GM12878 (cell line): Measurements from ENCODE around the gene MAVS. TPM values are rescaled to one million over a fixed set of nuclear protein-coding genes. Genes with fewer than 3 reads are reported as not detected.

Source experiments
- ATAC-seq: fragments of 200-7000 bp; cut with Tn5 transposase; 3 replicates; pipeline ENCODE4 v1.9.1; 2020; ENCODE audit warnings: mild to moderate bottlenecking, moderate library complexity
- Bru-seq: library from RNA; stranded (reverse); fragments of 400-500 nt; gene quantifications from one replicate; lab custom pipeline; 2021; lab: Mats Ljungman, UMichigan
- BruChase-seq, 2 experiments: library from RNA; stranded (reverse); fragments of 400-500 nt; gene quantifications; one replicate each; lab custom pipeline; 2021; lab: Mats Ljungman, UMichigan
- BruUV-seq: library from RNA; stranded (reverse); fragments of 400-500 nt; replicated peaks from 2 replicates; lab custom pipeline; 2021; lab: Mats Ljungman, UMichigan
- CTCF ChIA-PET: fragments of 300-600 bp; sonication (Branson Sonifier 250); formaldehyde crosslinking; extraction: SDS; loops from one replicate; lab custom pipeline; 2021; ENCODE audit warnings: inconsistent platforms; lab: Yijun Ruan, JAX
- POLR2A ChIA-PET: fragments of 350-600 bp; formaldehyde crosslinking; extraction: SDS; loops from one replicate; lab custom pipeline; 2021; ENCODE audit warnings: inconsistent platforms; lab: Charles Lee
- RAD21 ChIA-PET: fragments of 300-600 bp; sonication (Branson Sonifier 250); formaldehyde crosslinking; loops from one replicate; lab custom pipeline; 2023; ENCODE audit warnings: antibody characterized with exemption; ENCODE audit not compliant: unreplicated experiment; lab: Charles Lee
- SMC1A ChIA-PET: fragments of 300-600 bp; sonication (Branson Sonifier 250); formaldehyde crosslinking; loops from one replicate; lab custom pipeline; 2023; ENCODE audit not compliant: unreplicated experiment, uncharacterized antibody; lab: Charles Lee
- DNase-seq: peaks from one replicate; pipeline ENCODE4 v3.0.0-alpha.2; 2011; ENCODE audit warnings: low read depth, low spot score
- FAIRE-seq: peaks from 3 replicates; lab custom pipeline; 2011; peaks lifted over from hg19 to GRCh38; lab: Jason Lieb, UNC
- H2AFZ ChIP-seq: 2 replicates; pipeline ENCODE4 v1.6.0; 2011; ENCODE audit warnings: low read depth, low read length, control low read depth; ENCODE audit not compliant: control insufficient read depth
- H3K27ac ChIP-seq: 2 replicates; pipeline ENCODE4 v1.5.1; 2011; ENCODE audit warnings: control low read depth; ENCODE audit not compliant: control insufficient read depth, insufficient read depth
- H3K27me3 ChIP-seq, 2 experiments: replicated peaks in 1 of 2; 2 replicates each; pipeline versions ENCODE4 v1.6.0 to v1.6.1; 2011; ENCODE audit warnings: low read length in 1 of 2; ENCODE audit not compliant: control insufficient read depth in 2 of 2, insufficient read depth in 2 of 2
- H3K36me3 ChIP-seq, 2 experiments: 2 replicates each; pipeline ENCODE4 v1.5.1; 2011; ENCODE audit warnings: low read length in 1 of 2; ENCODE audit not compliant: control insufficient read depth in 2 of 2, insufficient read depth in 2 of 2
- H3K4me1 ChIP-seq: 2 replicates; pipeline ENCODE4 v1.6.1; 2011; ENCODE audit warnings: mild to moderate bottlenecking, low read length, moderate library complexity, mixed read lengths; ENCODE audit not compliant: control insufficient read depth, insufficient read depth
- H3K4me2 ChIP-seq: 2 replicates; pipeline ENCODE4 v1.6.0; 2011; ENCODE audit warnings: control low read depth; ENCODE audit not compliant: control insufficient read depth, insufficient read depth
- H3K4me3 ChIP-seq: fragments of 200-600 bp; sonication (generic); 2 replicates; pipeline ENCODE4 v1.5.1; 2016
- H3K79me2 ChIP-seq: 2 replicates; pipeline ENCODE4 v1.6.0; 2011; ENCODE audit warnings: low read length; ENCODE audit not compliant: control insufficient read depth, insufficient read depth
- H3K9ac ChIP-seq: 2 replicates; pipeline ENCODE4 v1.8.0; 2011; ENCODE audit warnings: low read length, control low read depth, mixed read lengths; ENCODE audit not compliant: control insufficient read depth, insufficient read depth
- H3K9me3 ChIP-seq: replicated peaks from 3 replicates; pipeline ENCODE4 v1.5.1; 2011; ENCODE audit warnings: mild to moderate bottlenecking, low read length; ENCODE audit not compliant: control insufficient read depth, insufficient read depth
- H4K20me1 ChIP-seq: 2 replicates; pipeline ENCODE4 v1.6.0; 2011; ENCODE audit not compliant: control insufficient read depth, insufficient read depth
- BHLHE40 ChIP-seq, 2 experiments: fragments of 450-650 bp in 1 of 2; IDR thresholded peaks; 2 replicates each; pipeline ENCODE4 v1.6.1; 2011 to 2017; ENCODE audit warnings: low read depth in 2 of 2, borderline replicate concordance in 1 of 2, improper control_type of control experiment in 1 of 2, low read length in 1 of 2, mild to moderate bottlenecking in 1 of 2
- EED ChIP-seq: sonication (generic); IDR thresholded peaks from 2 replicates; pipeline ENCODE4 v1.6.1; 2016; ENCODE audit warnings: antibody characterized with exemption, low read depth
- ETV6 ChIP-seq, 2 experiments: fragments of 450-650 bp in 1 of 2; IDR thresholded peaks in 1 of 2; conservative IDR thresholded peaks in 1 of 2; 2 replicates each; pipeline ENCODE4 v1.6.1; 2014; ENCODE audit warnings: antibody characterized with exemption in 1 of 2, borderline replicate concordance in 1 of 2, low read depth in 1 of 2, mild to moderate bottlenecking in 1 of 2, moderate library complexity in 1 of 2
- GATAD2B ChIP-seq: fragments of 450-650 bp; conservative IDR thresholded peaks from 2 replicates; pipeline ENCODE4 v1.6.1; 2017; ENCODE audit warnings: low read depth, mild to moderate bottlenecking, moderate library complexity
- HDAC2 ChIP-seq: fragments of 200-600 bp; sonication (generic); IDR thresholded peaks from 2 replicates; pipeline ENCODE4 v1.6.1; 2017
- NFYB ChIP-seq: IDR thresholded peaks from 2 replicates; pipeline ENCODE4 v1.6.1; 2011; ENCODE audit warnings: low read depth, mild to moderate bottlenecking, low read length, improper control_type of control experiment, moderate library complexity; ENCODE audit not compliant: insufficient read depth
- NR2F1 ChIP-seq: fragments of 450-650 bp; conservative IDR thresholded peaks from 2 replicates; pipeline ENCODE4 v1.6.1; 2017; ENCODE audit warnings: mild to moderate bottlenecking
- POLR2A ChIP-seq: IDR thresholded peaks from 2 replicates; pipeline ENCODE4 v1.6.1; 2011; ENCODE audit warnings: low read depth, mild to moderate bottlenecking, low read length
- POLR2AphosphoS5 ChIP-seq: IDR thresholded peaks from 2 replicates; pipeline ENCODE4 v1.6.1; 2011; ENCODE audit warnings: mild to moderate bottlenecking, low read length, inconsistent platforms
- RFX5 ChIP-seq: IDR thresholded peaks from 2 replicates; pipeline ENCODE4 v1.6.1; 2011; ENCODE audit warnings: low read depth, low read length, improper control_type of control experiment
- SIN3A ChIP-seq: IDR thresholded peaks from 2 replicates; pipeline ENCODE4 v1.6.1; 2012; ENCODE audit warnings: low read depth, low read length, improper control_type of control experiment
- SMAD1 ChIP-seq: fragments of 450-650 bp; IDR thresholded peaks from 2 replicates; pipeline ENCODE4 v1.6.1; 2018; ENCODE audit warnings: mild to moderate bottlenecking, low read depth; ENCODE audit not compliant: partially characterized antibody
- TAF1 ChIP-seq: IDR thresholded peaks from 2 replicates; pipeline ENCODE4 v1.6.1; 2011; ENCODE audit warnings: mild to moderate bottlenecking, low read depth, low read length, borderline replicate concordance
- USF1 ChIP-seq: IDR thresholded peaks from 2 replicates; pipeline ENCODE4 v1.6.1; 2011; ENCODE audit warnings: borderline replicate concordance, low read depth, mild to moderate bottlenecking, moderate library complexity, mixed read lengths, low read length; ENCODE audit not compliant: insufficient read depth; ENCODE audit errors: extremely low read length
- YY1 ChIP-seq: IDR thresholded peaks from 2 replicates; pipeline ENCODE4 v1.6.1; 2011; ENCODE audit warnings: low read depth, mild to moderate bottlenecking, low read length
- WGBS: methylation state at CpG from one replicate; pipeline ENCODE4 v1.1.6; 2016; ENCODE audit warnings: low lambda C conversion rate; ENCODE audit not compliant: insufficient replicate concordance, insufficient coverage; ENCODE audit errors: missing lambda C conversion rate; 5-methylcytosine and 5-hydroxymethylcytosine counted together
- in situ Hi-C: fragments of 300-500 bp; cut with MboI; formaldehyde crosslinking; loops from 9 replicates; pipeline ENCODE4 v1.14.3; 2018; ENCODE audit warnings: mixed read lengths
- intact Hi-C: fragments of 100-400 bp; cut with micrococcal nuclease; formaldehyde crosslinking; loops from one replicate; pipeline ENCODE4 v1.14.2; 2022; ENCODE audit not compliant: unreplicated experiment
- long read RNA-seq, 2 experiments: library from polyadenylated mRNA; unstranded; transcript quantifications; one replicate each; pipeline ENCODE4 v2.0.0, GENCODE V29; 2019 to 2020
- polyA minus RNA-seq, 3 experiments: library from RNA; depleted of rRNA, polyadenylated mRNA; stranded (reverse); fragments of >200 nt; gene quantifications; 2 replicates each; pipeline ENCODE4 v1.2.3, GENCODE V29; 2011
- polyA plus RNA-seq, 11 experiments: library from polyadenylated mRNA; depleted of rRNA in 4 of 11; unstranded in 6 of 11; stranded (reverse) in 5 of 11; fragments of >200 nt; fragmentation: Nextera tagmentation in 4 of 11; fragmentation: Illumina TruSeq in 1 of 11; extraction: Ambion mirVana in 4 of 11; extraction: Trizol in 1 of 11; gene quantifications; 1 replicate in 1 of 11; 2 replicates in 10 of 11; pipeline versions ENCODE4 v1.2.1 to v1.2.3, GENCODE V29; 2011 to 2016; ENCODE audit warnings: inconsistent platforms in 2 of 11, missing spikeins in 2 of 11, low read depth in 1 of 11
- total RNA-seq, 4 experiments: library from RNA; depleted of rRNA in 3 of 4; stranded (reverse); fragments of >200 nt in 3 of 4; fragmentation: Illumina TruSeq in 1 of 4; extraction: Trizol in 1 of 4; gene quantifications; 2 replicates each; pipeline versions ENCODE4 v1.2.1 to v1.2.3, GENCODE V29; 2013 to 2021

The MAVS gene
- total RNA-seq (2013; cell fraction: nucleolus; rRNA removed) = 34.6 and 35.3 TPM in 2 replicates
- total RNA-seq (2014; rRNA removed) (15.2 and 16.2 TPM in 2 replicates), total RNA-seq (2014; rRNA removed; fragmentation: Illumina TruSeq; extraction: Trizol) (10.9 and 11.7 TPM in 2 replicates), total RNA-seq (2021) (23.5 and 25.2 TPM in 2 replicates), polyA plus RNA-seq (2011; rRNA removed) (7.6 and 10.0 TPM in 2 replicates), polyA plus RNA-seq (2014; fragmentation: Illumina TruSeq; extraction: Trizol) (14.5 and 15.6 TPM in 2 replicates), polyA plus RNA-seq (2014; fragmentation: Nextera tagmentation; extraction: Ambion mirVana) (1 to 10 TPM; 1.6 to 2.0 TPM), polyA plus RNA-seq (2014; rRNA removed) (17.5 and 18.7 TPM in 2 replicates), polyA plus RNA-seq (2016; fragmentation: Nextera tagmentation; extraction: Ambion mirVana) (10 to 100 TPM; 12.4 to 12.9 TPM), polyA minus RNA-seq (2011; rRNA and poly(A)+ RNA removed) (14.5 and 18.8 TPM in 2 replicates), Bru-seq, nascent RNA (percentile 72 among the genes with signal in this experiment), BruChase-seq, experiment 1, labeled RNA remaining after a 6-hour chase (percentile 86 among the genes with signal in this experiment), BruChase-seq, experiment 2, labeled RNA remaining after a 2-hour chase (percentile 84 among the genes with signal in this experiment)
- 8.8 TPM for polyA plus RNA-seq (2011; ENCODE audit: low read depth)
- polyA plus RNA-seq (2011; cell fraction: cytosol; rRNA removed) = 8.8 and 9.1 TPM in 2 replicates
- 18.0 and 21.1 TPM in 2 replicates for polyA plus RNA-seq (2011; cell fraction: nucleus; rRNA removed)
- polyA plus RNA-seq (2012) = 10.8 and 12.3 TPM in 2 replicates
- 6.0 and 7.2 TPM in 2 replicates for polyA minus RNA-seq (2011; cell fraction: cytosol; rRNA and poly(A)+ RNA removed)
- 6.5 and 13.4 TPM in 2 replicates for polyA minus RNA-seq (2011; cell fraction: nucleus; rRNA and poly(A)+ RNA removed)
- long read RNA-seq, experiment 1, full-length matches to known transcripts = 3 of 10 reads
- long read RNA-seq, experiment 1, partial matches to known transcripts = 2 of 10 reads
- long read RNA-seq, experiment 1, other reads (novel, unspliced or antisense) = 5 of 10 reads
- long read RNA-seq, experiment 2 = 0 reads

GRCh38 chr20:3846740-3847428, at the start of gene MAVS:
MAVS (plus strand) TSS chr20:3846834; CDS start chr20:3854625, 7,791 bp downstream.
- peak; percentile 98 for ATAC-seq
- TF ChIP-seq YY1 = peak; percentile 84
- peak; percentile 45; the same call in 1 of the 2 replicates for TF ChIP-seq RFX5
- no peak for TF ChIP-seq SMAD1
- TF ChIP-seq POLR2AphosphoS5 = peak; percentile 70; the same call in 1 of the 2 replicates
- peak; percentile 98 for TF ChIP-seq POLR2A
- peak in 1 of 2 experiments; percentile 24; a peak in 1 of 4 replicates for TF ChIP-seq BHLHE40 (IDR thresholded peaks at IDR 0.05; ENCODE audit: borderline replicate concordance in 1 of 2, low read depth in 2 of 2, low read length in 1 of 2)
- no peak for TF ChIP-seq HDAC2
- peak; percentile 58 for TF ChIP-seq EED
- peak; percentile 82; the same call in 1 of the 2 replicates for TF ChIP-seq TAF1
- TF ChIP-seq USF1 = peak; percentile 7
- peak; percentile 81 for TF ChIP-seq NFYB
- peak; percentile 10; the same call in 1 of the 2 replicates for TF ChIP-seq NR2F1
- peak; percentile 84 for TF ChIP-seq GATAD2B
- 0 out of 4 replicates have a peak, but pooled peaks of 1 of the 2 experiments have one; percentile 9 for TF ChIP-seq ETV6 (conservative IDR thresholded peaks at IDR 0.05 in 1 of 2, IDR thresholded peaks at IDR 0.05 in 1 of 2; ENCODE audit: borderline replicate concordance in 1 of 2, low read depth in 1 of 2)
- TF ChIP-seq SIN3A = peak; percentile 66; the same call in 1 of the 2 replicates

More at GRCh38 chr20:3846740-3847428, at the start of gene MAVS:
- intact Hi-C loops = loop anchor here (2.0 kb wide), 2 partner anchors 26 to 52 kb away; partner anchors contain the start of gene AP5S1
- Histone ChIP-seq H3K4me3 (peak within 1 kb of the TSS; percentile 87), H3K4me1 (peaks cover 10% of the 10 kb centered on the region), H3K9ac (peak within 1 kb of the TSS; percentile 88), H3K9me3 (no peaks in the 10 kb centered on the region), H3K27me3 (no peaks in the 10 kb centered on the region), H3K79me2 (peaks cover 29% of the 10 kb centered on the region), H3K27ac (peak within 1 kb of the TSS; percentile 79), H2AFZ (peak within 1 kb of the TSS; percentile 86), H3K36me3 (no peaks in the 10 kb centered on the region), H4K20me1 (no peaks in the 10 kb centered on the region), H3K4me2 (peak within 1 kb of the TSS; percentile 95)
- WGBS = 2% methylated on average over 67 of the region's 72 CpGs
- in situ Hi-C loops = no loop called here
- ChIA-PET SMC1A (no interaction called here), CTCF (interaction anchor here (0.6 to 0.8 kb wide), 2 partner anchors 26 to 94 kb away, joined by 3 read pairs; partner anchors contain the start of gene AP5S1), POLR2A (no interaction called here), RAD21 (no interaction called here)
- no TSS peak for BruUV-seq
- DNase-seq (peak; percentile 36), FAIRE-seq (no peak)
